HepG2 (cell line): ENCODE data around the gene FAM118B. TPM values are rescaled to one million over a fixed set of nuclear protein-coding genes. Genes with fewer than 3 reads are reported as not detected.

ENCODE experiments used
- ATRX ChIP-seq: sonication (generic); formaldehyde crosslinking; IDR thresholded peaks from 2 replicates; pipeline ENCODE4 v1.4.0; 2020; ENCODE audit warnings: missing genetic modification reagents, borderline replicate concordance
- BRCA1 ChIP-seq: sonication (generic); formaldehyde crosslinking; IDR thresholded peaks from 2 replicates; pipeline ENCODE4 v1.4.0; 2020; ENCODE audit warnings: missing genetic modification reagents
- CCAR2 ChIP-seq: fragments of 200-400 bp; formaldehyde crosslinking; optimal IDR thresholded peaks from 2 replicates; pipeline ENCODE3; 2018; ENCODE audit warnings: low read depth, mild to moderate bottlenecking, low read length, moderate library complexity
- MLXIP ChIP-seq: sonication (generic); formaldehyde crosslinking; IDR thresholded peaks from 2 replicates; pipeline ENCODE4 v1.9.0; 2021; ENCODE audit warnings: missing genetic modification reagents, borderline replicate concordance
- NCOA2 ChIP-seq: sonication (generic); formaldehyde crosslinking; IDR thresholded peaks from 2 replicates; pipeline ENCODE4 v1.8.0; 2022; ENCODE audit warnings: inconsistent platforms
- NFE2 ChIP-seq: sonication (generic); formaldehyde crosslinking; IDR thresholded peaks from 2 replicates; pipeline ENCODE4 v1.4.0; 2020; ENCODE audit warnings: missing genetic modification reagents
- NFYC ChIP-seq: IDR thresholded peaks from 2 replicates; pipeline ENCODE4 v1.6.1; 2016; ENCODE audit warnings: missing genetic modification reagents, missing compliant biosample characterization
- SP140L ChIP-seq: sonication (generic); formaldehyde crosslinking; IDR thresholded peaks from 2 replicates; pipeline ENCODE4 v1.4.0; 2020; ENCODE audit warnings: missing genetic modification reagents, borderline replicate concordance
- ZBTB3 ChIP-seq: sonication (generic); formaldehyde crosslinking; IDR thresholded peaks from 2 replicates; pipeline ENCODE4 v1.4.0; 2020; ENCODE audit warnings: low read depth, mild to moderate bottlenecking, moderate library complexity, missing genetic modification reagents, borderline replicate concordance
- ZBTB37 ChIP-seq: sonication (generic); formaldehyde crosslinking; IDR thresholded peaks from 2 replicates; pipeline ENCODE4 v1.4.0; 2020; ENCODE audit warnings: mild to moderate bottlenecking, missing genetic modification reagents
- ZNF274 ChIP-seq: sonication (generic); formaldehyde crosslinking; IDR thresholded peaks from 2 replicates; pipeline ENCODE4 v1.5.1; 2020; ENCODE audit warnings: mild to moderate bottlenecking, missing genetic modification reagents
- ZNF333 ChIP-seq: sonication (generic); formaldehyde crosslinking; IDR thresholded peaks from 2 replicates; pipeline ENCODE4 v1.4.0; 2020; ENCODE audit warnings: mild to moderate bottlenecking, missing genetic modification reagents, borderline replicate concordance
- ZNF549 ChIP-seq: sonication (generic); formaldehyde crosslinking; IDR thresholded peaks from 2 replicates; pipeline ENCODE4 v1.5.0; 2020; ENCODE audit warnings: missing genetic modification reagents
- ZNF737 ChIP-seq: sonication (generic); formaldehyde crosslinking; IDR thresholded peaks from 2 replicates; pipeline ENCODE4 v1.5.0; 2020; ENCODE audit warnings: missing genetic modification reagents, mild to moderate bottlenecking, borderline replicate concordance
- polyA plus RNA-seq, 8 experiments: library from polyadenylated mRNA; depleted of rRNA in 3 of 8; stranded (reverse) in 7 of 8; unstranded in 1 of 8; fragments of >200 nt; fragmentation: Illumina TruSeq in 4 of 8; extraction: Trizol in 4 of 8; gene quantifications; 2 replicates each; pipeline versions ENCODE4 v1.2.1 to v1.2.3, GENCODE V29; 2011 to 2016; ENCODE audit warnings: low read depth in 4 of 8, missing spikeins in 1 of 8, mixed read lengths in 1 of 8; ENCODE audit not compliant: insufficient read depth in 1 of 8
- total RNA-seq, 5 experiments: library from RNA; depleted of rRNA; stranded (reverse); fragments of >200 nt; fragmentation: Illumina TruSeq; extraction: Trizol; gene quantifications; 2 replicates each; pipeline ENCODE4 v1.2.3, GENCODE V29; 2016; ENCODE audit warnings: low read depth in 1 of 5
- TF ChIP-seq, protein P1 (sequence below): IDR thresholded peaks from 2 replicates; pipeline ENCODE4 v1.6.1; 2016; ENCODE audit warnings: missing biosample characterization, missing genetic modification reagents, low read depth
- TF ChIP-seq, protein P2 (sequence below): sonication (generic); formaldehyde crosslinking; IDR thresholded peaks from 2 replicates; pipeline ENCODE4 v1.5.1; 2020; ENCODE audit warnings: missing genetic modification reagents, mild to moderate bottlenecking, borderline replicate concordance
- TF ChIP-seq, protein P3 (sequence below): sonication (generic); formaldehyde crosslinking; IDR thresholded peaks from 2 replicates; pipeline ENCODE4 v1.4.0; 2020; ENCODE audit warnings: missing genetic modification reagents; ENCODE audit errors: not compliant biosample characterization

FAM118B gene
- total and polyA plus RNA-seq, 2 of the 13 experiments (the other 11 are each of a cell fraction or from before 2014, with no cell fraction given) = 10.2 to 25.7 TPM

- peak; percentile 70; the same call in 1 of the 2 replicates for TF ChIP-seq MLXIP (CRISPR knock-in tag)
- no peak for TF ChIP-seq ZNF549 (CRISPR knock-in tag)
- no peak for TF ChIP-seq NFE2 (CRISPR knock-in tag)
- peak; percentile 98 for TF ChIP-seq ZNF274 (CRISPR knock-in tag)
- TF ChIP-seq BRCA1 (CRISPR knock-in tag) = peak; percentile 64; the same call in 1 of the 2 replicates
- TF ChIP-seq NFYC (CRISPR knock-in tag) = peak; percentile 74
- TF ChIP-seq CCAR2 = no peak
- peak; percentile 22; the same call in 1 of the 2 replicates for TF ChIP-seq ZNF737 (CRISPR knock-in tag)
- TF ChIP-seq, protein P1, sequence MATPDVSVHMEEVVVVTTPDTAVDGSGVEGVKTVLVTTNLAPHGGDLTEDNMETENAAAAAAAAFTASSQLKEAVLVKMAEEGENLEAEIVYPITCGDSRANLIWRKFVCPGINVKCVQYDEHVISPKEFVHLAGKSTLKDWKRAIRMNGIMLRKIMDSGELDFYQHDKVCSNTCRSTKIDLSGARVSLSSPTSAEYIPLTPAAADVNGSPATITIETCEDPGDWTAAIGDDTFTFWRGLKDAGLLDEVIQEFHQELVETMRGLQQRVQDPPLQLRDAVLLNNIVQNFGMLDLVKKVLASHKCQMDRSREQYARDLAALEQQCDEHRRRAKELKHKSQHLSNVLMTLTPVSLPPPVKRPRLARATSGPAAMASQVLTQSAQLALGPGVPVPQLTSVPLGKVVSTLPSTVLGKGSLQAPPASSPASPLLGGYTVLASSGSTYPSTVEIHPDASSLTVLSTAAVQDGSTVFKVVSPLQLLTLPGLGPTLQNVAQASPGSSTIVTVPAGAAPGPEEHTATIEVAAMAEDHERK = no peak
- TF ChIP-seq, protein P2, sequence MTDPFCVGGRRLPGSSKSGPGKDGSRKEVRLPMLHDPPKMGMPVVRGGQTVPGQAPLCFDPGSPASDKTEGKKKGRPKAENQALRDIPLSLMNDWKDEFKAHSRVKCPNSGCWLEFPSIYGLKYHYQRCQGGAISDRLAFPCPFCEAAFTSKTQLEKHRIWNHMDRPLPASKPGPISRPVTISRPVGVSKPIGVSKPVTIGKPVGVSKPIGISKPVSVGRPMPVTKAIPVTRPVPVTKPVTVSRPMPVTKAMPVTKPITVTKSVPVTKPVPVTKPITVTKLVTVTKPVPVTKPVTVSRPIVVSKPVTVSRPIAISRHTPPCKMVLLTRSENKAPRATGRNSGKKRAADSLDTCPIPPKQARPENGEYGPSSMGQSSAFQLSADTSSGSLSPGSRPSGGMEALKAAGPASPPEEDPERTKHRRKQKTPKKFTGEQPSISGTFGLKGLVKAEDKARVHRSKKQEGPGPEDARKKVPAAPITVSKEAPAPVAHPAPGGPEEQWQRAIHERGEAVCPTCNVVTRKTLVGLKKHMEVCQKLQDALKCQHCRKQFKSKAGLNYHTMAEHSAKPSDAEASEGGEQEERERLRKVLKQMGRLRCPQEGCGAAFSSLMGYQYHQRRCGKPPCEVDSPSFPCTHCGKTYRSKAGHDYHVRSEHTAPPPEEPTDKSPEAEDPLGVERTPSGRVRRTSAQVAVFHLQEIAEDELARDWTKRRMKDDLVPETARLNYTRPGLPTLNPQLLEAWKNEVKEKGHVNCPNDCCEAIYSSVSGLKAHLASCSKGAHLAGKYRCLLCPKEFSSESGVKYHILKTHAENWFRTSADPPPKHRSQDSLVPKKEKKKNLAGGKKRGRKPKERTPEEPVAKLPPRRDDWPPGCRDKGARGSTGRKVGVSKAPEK = peak; percentile 41; the same call in 1 of the 2 replicates
- no peak for TF ChIP-seq ZBTB37 (CRISPR knock-in tag)
- no peak; the same call in 1 of the 2 replicates for TF ChIP-seq NCOA2 (CRISPR knock-in tag)
- TF ChIP-seq, protein P3, sequence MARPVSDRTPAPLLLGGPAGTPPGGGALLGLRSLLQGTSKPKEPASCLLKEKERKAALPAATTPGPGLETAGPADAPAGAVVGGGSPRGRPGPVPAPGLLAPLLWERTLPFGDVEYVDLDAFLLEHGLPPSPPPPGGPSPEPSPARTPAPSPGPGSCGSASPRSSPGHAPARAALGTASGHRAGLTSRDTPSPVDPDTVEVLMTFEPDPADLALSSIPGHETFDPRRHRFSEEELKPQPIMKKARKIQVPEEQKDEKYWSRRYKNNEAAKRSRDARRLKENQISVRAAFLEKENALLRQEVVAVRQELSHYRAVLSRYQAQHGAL (CRISPR knock-in tag) = peak; percentile 83
- TF ChIP-seq ZNF333 = peak; percentile 67; the same call in 1 of the 2 replicates
- TF ChIP-seq ATRX = no peak
- 0 out of 2 replicates have a peak, but pooled peaks have one; percentile 32 for TF ChIP-seq SP140L (CRISPR knock-in tag)
- TF ChIP-seq ZBTB3 = peak; percentile 54; the same call in 1 of the 2 replicates
These were observed 92.3 kb downstream of the FAM118B start, which contains the start of gene DCPS (continued) for GRCh38 chr11:126303623-126304456.
